ENCODE measurements around the gene PLXNA3.

Gene PLXNA3

GRCh38 chrX:154435171-154435733, 22.8 kb upstream of the PLXNA3 start:
- no peak for DNase-seq (ENCODE audit: low spot score)

GRCh38 chrX:154436374-154436982, 21.6 kb upstream of the PLXNA3 start:
- peak; percentile 28 for DNase-seq (ENCODE audit: low spot score)

GRCh38 chrX:154436983-154437752, 20.9 kb upstream of the PLXNA3 start, which contains the start of gene GDI1:
TSS of gene GDI1 (plus strand) at chrX:154437154. CDS start at chrX:154437255, 101 bp downstream.
- peak; percentile 32 for DNase-seq (ENCODE audit: low spot score)

- no peak for DNase-seq (ENCODE audit: low spot score)
Measured at GRCh38 chrX:154437971-154438893, 19.8 kb upstream of the PLXNA3 start.

- no peak for DNase-seq (ENCODE audit: low spot score)
Measured at GRCh38 chrX:154439841-154440240, 18.2 kb upstream of the PLXNA3 start.

- DNase-seq (ENCODE audit: low spot score) = no peak
Measured at GRCh38 chrX:154440623-154441357, 17.3 kb upstream of the PLXNA3 start.

- peak; percentile 24 for DNase-seq (ENCODE audit: low spot score)
Measured at GRCh38 chrX:154441564-154441963, 16.5 kb upstream of the PLXNA3 start.

GRCh38 chrX:154441984-154442707, 15.9 kb upstream of the PLXNA3 start:
- DNase-seq (ENCODE audit: low spot score) = no peak

GRCh38 chrX:154443479-154443910, 14.6 kb upstream of the PLXNA3 start:
- DNase-seq (ENCODE audit: low spot score) = no peak

GRCh38 chrX:154443992-154444754, 13.9 kb upstream of the PLXNA3 start, which contains the start of gene FAM50A:
TSS of gene FAM50A (plus strand) at chrX:154444141. CDS start at chrX:154444236, 95 bp downstream.
- DNase-seq (ENCODE audit: low spot score) = peak; percentile 65

- DNase-seq (ENCODE audit: low spot score) = no peak
Measured at GRCh38 chrX:154444755-154445246, 13.3 kb upstream of the PLXNA3 start.

GRCh38 chrX:154445776-154446175, 12.3 kb upstream of the PLXNA3 start:
- DNase-seq (ENCODE audit: low spot score) = no peak

- DNase-seq (ENCODE audit: low spot score) = no peak
Measured at GRCh38 chrX:154446430-154446829, 11.7 kb upstream of the PLXNA3 start.

- no peak for DNase-seq (ENCODE audit: low spot score)
Measured at GRCh38 chrX:154448484-154448883, 9.6 kb upstream of the PLXNA3 start.

GRCh38 chrX:154449618-154450017, 8.5 kb upstream of the PLXNA3 start:
- DNase-seq (ENCODE audit: low spot score) = no peak

GRCh38 chrX:154450312-154450711, 7.8 kb upstream of the PLXNA3 start:
- no peak for DNase-seq (ENCODE audit: low spot score)

GRCh38 chrX:154452823-154453222, 5.3 kb upstream of the PLXNA3 start:
- no peak for DNase-seq (ENCODE audit: low spot score)

- peak; percentile 55 for DNase-seq (ENCODE audit: low spot score)
Measured at GRCh38 chrX:154457491-154458115, 478 bp upstream of the PLXNA3 start.
